Ascending aorta (tissue), 2 donors: ENCODE measurements around the gene NELFCD. TPM values are rescaled to one million over a fixed set of nuclear protein-coding genes. Genes with fewer than 3 reads are reported as not detected.
A peak's percentile ranks its signal among the peaks of the same experiment; 100 is the strongest.

Experiments
- DNase-seq, 2 donors: peaks; one replicate each; pipeline ENCODE4 v3.0.0-alpha.2; 2019; ENCODE audit warnings: low spot score in 2 of 2
- H3K27ac ChIP-seq, 2 donors: fragments of 200-600 bp; sonication (generic); one replicate each; pipeline ENCODE4 v1.5.1; 2016 to 2017; ENCODE audit warnings: mild to moderate bottlenecking in 1 of 2
- H3K27me3 ChIP-seq: fragments of 200-600 bp; sonication (generic); one replicate; pipeline ENCODE4 v1.5.1; 2017
- H3K36me3 ChIP-seq, 2 donors: fragments of 200-600 bp; sonication (generic); one replicate each; pipeline ENCODE4 v1.5.1; 2016
- H3K4me1 ChIP-seq, 2 donors: fragments of 200-600 bp; sonication (generic); one replicate each; pipeline ENCODE4 v1.5.1; 2016 to 2017; ENCODE audit warnings: mild to moderate bottlenecking in 1 of 2
- H3K4me3 ChIP-seq, 2 donors: fragments of 200-600 bp; sonication (generic); one replicate each; pipeline ENCODE4 v1.5.1; 2016 to 2017; ENCODE audit warnings: mild to moderate bottlenecking in 1 of 2
- H3K9me3 ChIP-seq, 2 donors: fragments of 200-600 bp; sonication (generic); one replicate each; pipeline ENCODE4 v1.5.1; 2016
- intact Hi-C: fragments of 100-400 bp; cut with DNase I; formaldehyde crosslinking; loops from one replicate; pipeline ENCODE4 v1.15.1; 2023
- total RNA-seq: library from RNA; depleted of rRNA; stranded (reverse); fragments of >200 nt; gene quantifications from one replicate; pipeline ENCODE4 v1.1.0, GENCODE V29; 2016
- TF ChIP-seq, protein P1 (sequence below), 3 experiments: fragments of 200-600 bp in 2 of 3; fragments of 450-650 bp in 1 of 3; sonication (generic) in 2 of 3; IDR thresholded peaks; one replicate each; pipeline ENCODE4 v1.5.1; 2016 to 2019; ENCODE audit warnings: antibody characterized with exemption in 3 of 3, mild to moderate bottlenecking in 1 of 3, moderate library complexity in 1 of 3

Gene NELFCD
- total RNA-seq: 20.8 TPM

DNA sequence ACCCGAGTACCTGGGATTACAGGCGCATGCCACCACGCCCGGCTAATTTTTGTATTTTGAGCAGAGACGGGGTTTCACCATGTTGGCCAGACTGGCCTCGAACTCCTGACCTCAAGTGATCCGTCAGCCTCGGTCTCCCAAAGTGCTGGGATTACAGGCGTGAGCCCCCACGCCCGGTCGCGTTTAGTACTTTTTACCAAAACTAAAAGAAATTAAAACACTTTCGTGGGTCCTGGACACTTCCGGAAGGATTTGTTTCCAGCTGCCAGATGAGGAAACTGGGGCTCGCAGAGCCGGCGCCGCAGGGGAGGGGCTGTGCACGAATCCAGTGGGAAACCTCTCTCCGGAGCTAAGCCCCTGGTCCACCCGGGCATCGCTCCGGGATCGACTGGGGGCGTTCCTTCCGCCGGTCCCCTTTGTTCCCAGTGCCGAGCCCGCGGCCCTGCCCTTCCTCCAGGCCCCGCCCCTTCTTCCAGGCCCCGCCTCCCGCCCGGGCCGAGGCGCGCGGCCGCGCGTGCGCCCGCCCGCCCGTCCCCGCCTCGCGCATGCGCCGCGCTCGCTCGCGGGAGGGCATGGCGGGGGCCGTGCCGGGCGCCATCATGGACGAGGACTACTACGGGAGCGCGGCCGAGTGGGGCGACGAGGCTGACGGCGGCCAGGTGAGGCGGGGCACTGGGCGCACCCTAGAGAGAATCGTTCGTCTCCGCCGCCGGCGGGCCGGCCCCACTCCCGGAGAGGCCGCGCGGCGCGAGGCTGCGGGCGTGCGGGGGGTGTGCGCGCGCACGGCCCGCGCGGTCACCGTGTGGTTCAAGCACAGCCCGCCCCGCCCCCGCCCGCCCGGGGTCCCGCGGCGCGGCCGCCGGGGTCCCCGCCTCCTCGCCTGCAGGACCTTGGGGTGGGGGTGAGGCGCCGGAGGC is at the start of gene NELFCD:
Gene NELFCD (plus strand): TSS at position 546 of the 917 bp plus-strand sequence. CDS start 54 bp downstream, at position 600.
- H3K9me3 ChIP-seq: peaks cover 0 to 4% of the 10 kb centered on the region in 2 donors
- peaks cover 3 to 15% of the 10 kb centered on the region in 2 donors for H3K4me1 ChIP-seq
- H3K27me3 ChIP-seq: no peaks in the 10 kb centered on the region
- DNase-seq: peak in 1 of 2 donors; percentile 92
- TF ChIP-seq, protein P1, sequence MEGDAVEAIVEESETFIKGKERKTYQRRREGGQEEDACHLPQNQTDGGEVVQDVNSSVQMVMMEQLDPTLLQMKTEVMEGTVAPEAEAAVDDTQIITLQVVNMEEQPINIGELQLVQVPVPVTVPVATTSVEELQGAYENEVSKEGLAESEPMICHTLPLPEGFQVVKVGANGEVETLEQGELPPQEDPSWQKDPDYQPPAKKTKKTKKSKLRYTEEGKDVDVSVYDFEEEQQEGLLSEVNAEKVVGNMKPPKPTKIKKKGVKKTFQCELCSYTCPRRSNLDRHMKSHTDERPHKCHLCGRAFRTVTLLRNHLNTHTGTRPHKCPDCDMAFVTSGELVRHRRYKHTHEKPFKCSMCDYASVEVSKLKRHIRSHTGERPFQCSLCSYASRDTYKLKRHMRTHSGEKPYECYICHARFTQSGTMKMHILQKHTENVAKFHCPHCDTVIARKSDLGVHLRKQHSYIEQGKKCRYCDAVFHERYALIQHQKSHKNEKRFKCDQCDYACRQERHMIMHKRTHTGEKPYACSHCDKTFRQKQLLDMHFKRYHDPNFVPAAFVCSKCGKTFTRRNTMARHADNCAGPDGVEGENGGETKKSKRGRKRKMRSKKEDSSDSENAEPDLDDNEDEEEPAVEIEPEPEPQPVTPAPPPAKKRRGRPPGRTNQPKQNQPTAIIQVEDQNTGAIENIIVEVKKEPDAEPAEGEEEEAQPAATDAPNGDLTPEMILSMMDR (IDR thresholded peaks at IDR 0.05): no peak
- no peaks in the 10 kb centered on the region for H3K36me3 ChIP-seq
- peak within 1 kb of the TSS; percentile 83 to 85 for H3K27ac ChIP-seq
- H3K4me3 ChIP-seq: peak within 1 kb of the TSS; percentile 85 to 96
- intact Hi-C loops: loop anchor here (1.0 to 2.0 kb wide), 5 partner anchors 26 to 92 kb away; partner anchors contain the start of genes CTSZ and PRELID3B

DNA sequence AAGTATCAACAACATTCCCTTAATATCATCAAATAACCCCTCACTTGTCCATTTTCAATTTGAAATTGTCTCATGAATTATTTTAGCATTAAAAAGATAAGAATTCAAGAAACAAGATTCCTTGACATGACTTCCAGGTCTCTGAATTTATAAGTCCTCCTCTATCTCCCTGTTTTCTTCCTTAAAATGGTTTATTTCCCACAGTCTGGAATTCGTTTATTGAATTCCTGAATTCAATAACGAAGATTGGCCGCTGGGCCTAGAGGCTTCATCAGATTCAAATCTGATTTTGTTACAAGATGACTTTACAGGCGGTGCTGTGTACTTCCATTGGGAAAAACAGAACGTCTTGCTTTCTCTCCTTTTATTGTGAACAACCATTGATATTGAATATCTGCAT is 48.9 kb upstream of the NELFCD start:
- intact Hi-C loops: no loop called here
- TF ChIP-seq, protein P1 (IDR thresholded peaks at IDR 0.05): no peak

GRCh38 chr20:58938078-58938477 is 43.0 kb upstream of the NELFCD start:
- H3K9me3 ChIP-seq: no peaks in the 10 kb centered on the region
- DNase-seq: no peak
- no peak overlapping the region for H3K27ac ChIP-seq
- H3K36me3 ChIP-seq: no peaks in the 10 kb centered on the region
- H3K4me3 ChIP-seq: no peak overlapping the region
- no peaks in the 10 kb centered on the region for H3K4me1 ChIP-seq
- intact Hi-C loops: no loop called here
- TF ChIP-seq, protein P1 (IDR thresholded peaks at IDR 0.05): no peak
- H3K27me3 ChIP-seq: no peaks in the 10 kb centered on the region

More for the DNA sequence above, 48.9 kb upstream of the NELFCD start:
- Histone ChIP-seq H3K27me3 (no peaks in the 10 kb centered on the region), H3K27ac (no peak overlapping the region), H3K36me3 (no peaks in the 10 kb centered on the region), H3K9me3 (no peaks in the 10 kb centered on the region), H3K4me1 (peaks cover 3 to 4% of the 10 kb centered on the region in 2 donors), H3K4me3 (no peak overlapping the region)
- DNase-seq: no peak

DNA sequence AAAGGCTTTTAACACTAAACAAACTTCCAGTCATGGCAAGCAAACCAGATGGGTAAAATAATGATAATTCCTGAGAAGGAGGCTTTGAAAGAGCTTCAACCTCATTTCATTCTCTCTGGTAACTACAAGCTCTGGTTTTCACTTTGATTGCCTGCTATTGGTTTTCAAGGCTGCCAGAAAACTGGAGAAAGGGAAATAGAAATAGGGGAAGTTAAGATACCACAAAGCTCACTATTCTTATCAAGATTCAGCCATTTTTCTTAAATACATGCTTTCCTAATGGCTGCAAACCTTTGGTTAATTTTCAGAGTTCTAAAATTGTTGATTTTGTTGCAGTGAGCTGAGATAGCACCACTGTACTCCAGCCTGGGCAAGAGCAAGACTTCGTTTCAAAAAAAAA is 42.5 kb upstream of the NELFCD start:
- TF ChIP-seq, protein P1 (IDR thresholded peaks at IDR 0.05): no peak
- intact Hi-C loops: no loop called here
- Histone ChIP-seq H3K27me3 (no peaks in the 10 kb centered on the region), H3K9me3 (no peaks in the 10 kb centered on the region), H3K4me1 (no peaks in the 10 kb centered on the region), H3K4me3 (no peak overlapping the region), H3K36me3 (no peaks in the 10 kb centered on the region), H3K27ac (no peak overlapping the region)
- no peak for DNase-seq

DNA sequence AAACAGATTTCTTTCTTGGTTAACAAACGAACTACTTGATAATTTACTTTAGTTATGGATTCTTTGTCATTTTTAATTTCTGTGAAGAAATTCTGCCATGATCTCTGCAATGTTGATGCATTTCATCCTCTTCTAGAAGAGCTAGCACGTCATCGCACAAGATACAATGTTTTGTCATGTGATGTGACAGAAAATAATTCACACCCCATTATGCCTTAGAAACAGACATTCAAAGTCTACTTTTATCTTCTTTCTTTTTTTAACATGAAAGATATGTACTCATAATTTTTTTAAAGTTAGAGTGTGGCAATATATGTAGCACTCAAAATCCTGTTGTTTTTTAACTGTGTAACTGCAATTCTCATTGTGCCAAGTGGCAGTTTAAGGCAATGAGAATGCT is 39.6 kb upstream of the NELFCD start:
- intact Hi-C loops: no loop called here
- Histone ChIP-seq H3K9me3 (no peaks in the 10 kb centered on the region), H3K27ac (no peak overlapping the region)

More for the DNA sequence above, 39.6 kb upstream of the NELFCD start:
- TF ChIP-seq, protein P1 (IDR thresholded peaks at IDR 0.05): no peak
- H3K4me1 ChIP-seq: no peaks in the 10 kb centered on the region
- DNase-seq: no peak
- no peaks in the 10 kb centered on the region for H3K27me3 ChIP-seq
- H3K4me3 ChIP-seq: no peak overlapping the region
- H3K36me3 ChIP-seq: no peaks in the 10 kb centered on the region
